Measurements from ENCODE around the gene ASPRV1. TPM values are rescaled to one million over a fixed set of nuclear protein-coding genes. Genes with fewer than 3 reads are reported as not detected.

ASPRV1 gene
- 0.18 to 0.44 TPM (median 0.30 TPM) in 5 replicates for total RNA-seq (2022; extraction: Qiagen RNA extraction)

GRCh38 chr2:69961496-69961895 is at the start of gene ASPRV1:
Gene ASPRV1 (minus strand): TSS chr2:69961631. CDS start chr2:69961436, 195 bp downstream.

GRCh38 chr2:69914950-69915945 is 46.2 kb downstream of the ASPRV1 start, which contains the start of gene MXD1:
Gene MXD1 (plus strand): TSS chr2:69915109. CDS start chr2:69915331, 222 bp downstream.

Other genes starting within 250 kb of the ASPRV1 start
- gene ANXA4, start 219.5 kb downstream of the ASPRV1 start, total RNA-seq (2022; extraction: Qiagen RNA extraction) = 350 to 411 TPM (median 370 TPM) in 5 replicates
- gene GMCL1, start 132.0 kb downstream of the ASPRV1 start, total RNA-seq (2022; extraction: Qiagen RNA extraction) = 7.2 to 13.7 TPM (median 12.0 TPM) in 5 replicates
- gene SNRNP27, start 67.7 kb downstream of the ASPRV1 start, total RNA-seq (2022; extraction: Qiagen RNA extraction) = 41.6 to 69.3 TPM (median 49.1 TPM) in 5 replicates
- 2.4 to 3.0 TPM (median 2.6 TPM) in 5 replicates for gene MXD1, start 46.5 kb downstream of the ASPRV1 start, total RNA-seq (2022; extraction: Qiagen RNA extraction)
- gene PCBP1, start 125.8 kb upstream of the ASPRV1 start, total RNA-seq (2022; extraction: Qiagen RNA extraction) = 339 to 436 TPM (median 419 TPM) in 5 replicates
- 6.6 to 9.8 TPM (median 8.2 TPM) in 5 replicates for gene C2orf42, start 229.4 kb upstream of the ASPRV1 start, total RNA-seq (2022; extraction: Qiagen RNA extraction)